GM12878 (cell line): ENCODE data around the gene NPRL2. TPM values are rescaled to one million over a fixed set of nuclear protein-coding genes. Genes with fewer than 3 reads are reported as not detected.

Experiments
- CBX5 ChIP-seq: sonication (generic); IDR thresholded peaks from 2 replicates; pipeline ENCODE4 v1.6.1; 2016; ENCODE audit warnings: low read depth, moderate library complexity, mild to moderate bottlenecking, inconsistent platforms
- CHD2 ChIP-seq: IDR thresholded peaks from 2 replicates; pipeline ENCODE4 v1.6.1; 2011; ENCODE audit warnings: low read depth, low read length, improper control_type of control experiment, borderline replicate concordance
- DPF2 ChIP-seq: fragments of 450-650 bp; IDR thresholded peaks from 2 replicates; pipeline ENCODE4 v1.6.1; 2017; ENCODE audit warnings: mild to moderate bottlenecking
- EED ChIP-seq: sonication (generic); IDR thresholded peaks from 2 replicates; pipeline ENCODE4 v1.6.1; 2016; ENCODE audit warnings: antibody characterized with exemption, low read depth
- ELK1 ChIP-seq: IDR thresholded peaks from 2 replicates; pipeline ENCODE4 v1.6.1; 2012; ENCODE audit warnings: low read depth, low read length, improper control_type of control experiment
- KAT2A ChIP-seq: conservative IDR thresholded peaks from 2 replicates; pipeline ENCODE4 v1.6.1; 2011; ENCODE audit warnings: low read depth, low read length; ENCODE audit not compliant: control insufficient read depth
- MYB ChIP-seq: fragments of 150-350 bp; IDR thresholded peaks from 2 replicates; pipeline ENCODE4 v1.6.1; 2014; ENCODE audit warnings: mild to moderate bottlenecking, low read depth, low read length, borderline replicate concordance
- PRDM15 ChIP-seq: fragments of 450-650 bp; formaldehyde crosslinking; IDR thresholded peaks from 2 replicates; pipeline ENCODE4 v1.4.0; 2020; ENCODE audit warnings: mild to moderate bottlenecking, moderate library complexity
- RUNX3 ChIP-seq: IDR thresholded peaks from 2 replicates; pipeline ENCODE4 v1.6.1; 2012; ENCODE audit warnings: low read length, inconsistent platforms
- SIX5 ChIP-seq: IDR thresholded peaks from 2 replicates; pipeline ENCODE4 v1.6.1; 2011; ENCODE audit warnings: mild to moderate bottlenecking, low read depth, low read length, moderate library complexity; ENCODE audit not compliant: severe bottlenecking
- SUZ12 ChIP-seq: fragments of 200-600 bp; sonication (generic); IDR thresholded peaks from one replicate; pipeline ENCODE4 v1.6.1; 2018; ENCODE audit warnings: antibody characterized with exemption, mild to moderate bottlenecking; ENCODE audit not compliant: unreplicated experiment
- WRNIP1 ChIP-seq: IDR thresholded peaks from 2 replicates; pipeline ENCODE4 v1.6.1; 2011; ENCODE audit warnings: low read depth, low read length, improper control_type of control experiment, borderline replicate concordance
- polyA plus RNA-seq, 11 experiments: library from polyadenylated mRNA; depleted of rRNA in 4 of 11; unstranded in 6 of 11; stranded (reverse) in 5 of 11; fragments of >200 nt; fragmentation: Nextera tagmentation in 4 of 11; fragmentation: Illumina TruSeq in 1 of 11; extraction: Ambion mirVana in 4 of 11; extraction: Trizol in 1 of 11; gene quantifications; 1 replicate in 1 of 11; 2 replicates in 10 of 11; pipeline versions ENCODE4 v1.2.1 to v1.2.3, GENCODE V29; 2011 to 2016; ENCODE audit warnings: inconsistent platforms in 2 of 11, missing spikeins in 2 of 11, low read depth in 1 of 11
- total RNA-seq, 4 experiments: library from RNA; depleted of rRNA in 3 of 4; stranded (reverse); fragments of >200 nt in 3 of 4; fragmentation: Illumina TruSeq in 1 of 4; extraction: Trizol in 1 of 4; gene quantifications; 2 replicates each; pipeline versions ENCODE4 v1.2.1 to v1.2.3, GENCODE V29; 2013 to 2021
- TF ChIP-seq, protein P1 (sequence below): fragments of 450-650 bp; IDR thresholded peaks from 2 replicates; pipeline ENCODE4 v1.6.1; 2018; ENCODE audit warnings: mild to moderate bottlenecking, low read depth, moderate library complexity; ENCODE audit not compliant: partially characterized antibody
- TF ChIP-seq, protein P2 (sequence below): IDR thresholded peaks from 2 replicates; pipeline ENCODE4 v1.6.1; 2011; ENCODE audit warnings: mild to moderate bottlenecking, low read depth, low read length, moderate library complexity; ENCODE audit not compliant: insufficient replicate concordance
- TF ChIP-seq, protein P3 (sequence below): IDR thresholded peaks from 2 replicates; pipeline ENCODE4 v1.6.1; 2011; ENCODE audit warnings: low read depth, mild to moderate bottlenecking, low read length, moderate library complexity, borderline replicate concordance; ENCODE audit errors: extremely low read depth
- TF ChIP-seq, protein P4 (sequence below): fragments of 450-650 bp; IDR thresholded peaks from 2 replicates; pipeline ENCODE4 v1.6.1; 2018; ENCODE audit warnings: borderline replicate concordance, mild to moderate bottlenecking; ENCODE audit not compliant: partially characterized antibody

Gene NPRL2
- total and polyA plus RNA-seq, 10 of the 15 experiments (the other 5 are each of a cell fraction or from before 2014, with no cell fraction given), result 17.8 to 54.2 (median 32.9) TPM

DNA sequence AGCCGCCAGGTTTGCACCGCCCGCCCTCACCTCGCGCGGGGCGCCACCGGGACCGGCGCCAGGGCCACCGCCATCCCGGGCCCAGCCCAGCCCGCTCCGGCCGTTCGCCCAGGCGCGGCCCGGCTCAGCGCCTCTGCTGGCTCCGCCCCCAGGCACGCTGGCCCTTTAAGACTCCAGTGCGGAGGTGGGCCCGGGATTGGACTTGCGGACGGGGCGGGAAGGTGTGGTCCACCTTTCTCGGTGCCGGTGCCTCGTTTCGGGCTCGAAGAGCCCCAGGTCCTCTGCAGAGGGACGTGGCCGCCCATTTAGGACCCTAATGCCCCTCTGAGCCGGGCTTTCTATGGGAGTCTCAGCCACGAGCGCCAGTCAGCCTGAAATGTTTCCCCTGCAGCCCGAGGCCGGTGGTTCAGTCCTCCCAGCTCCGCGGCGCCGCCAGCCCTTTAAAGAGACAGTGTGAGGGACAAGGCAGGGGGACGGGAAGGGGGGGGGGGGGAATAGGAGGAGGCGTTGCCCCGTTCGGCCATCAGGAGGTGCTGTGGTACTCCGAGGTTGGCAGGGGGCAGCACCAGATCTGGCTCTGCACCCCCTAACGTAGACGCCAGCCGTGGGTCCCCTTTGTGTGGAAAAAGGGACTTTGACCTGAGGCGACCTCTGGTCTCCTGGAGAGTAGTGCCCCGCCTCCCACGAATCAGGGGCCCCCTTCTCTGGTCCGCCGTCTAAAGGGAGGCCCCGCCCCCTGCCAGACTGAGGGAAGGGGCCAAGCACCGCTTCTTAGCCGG lies 29.1 kb downstream of the NPRL2 start (continued):
- TF ChIP-seq, protein P1, sequence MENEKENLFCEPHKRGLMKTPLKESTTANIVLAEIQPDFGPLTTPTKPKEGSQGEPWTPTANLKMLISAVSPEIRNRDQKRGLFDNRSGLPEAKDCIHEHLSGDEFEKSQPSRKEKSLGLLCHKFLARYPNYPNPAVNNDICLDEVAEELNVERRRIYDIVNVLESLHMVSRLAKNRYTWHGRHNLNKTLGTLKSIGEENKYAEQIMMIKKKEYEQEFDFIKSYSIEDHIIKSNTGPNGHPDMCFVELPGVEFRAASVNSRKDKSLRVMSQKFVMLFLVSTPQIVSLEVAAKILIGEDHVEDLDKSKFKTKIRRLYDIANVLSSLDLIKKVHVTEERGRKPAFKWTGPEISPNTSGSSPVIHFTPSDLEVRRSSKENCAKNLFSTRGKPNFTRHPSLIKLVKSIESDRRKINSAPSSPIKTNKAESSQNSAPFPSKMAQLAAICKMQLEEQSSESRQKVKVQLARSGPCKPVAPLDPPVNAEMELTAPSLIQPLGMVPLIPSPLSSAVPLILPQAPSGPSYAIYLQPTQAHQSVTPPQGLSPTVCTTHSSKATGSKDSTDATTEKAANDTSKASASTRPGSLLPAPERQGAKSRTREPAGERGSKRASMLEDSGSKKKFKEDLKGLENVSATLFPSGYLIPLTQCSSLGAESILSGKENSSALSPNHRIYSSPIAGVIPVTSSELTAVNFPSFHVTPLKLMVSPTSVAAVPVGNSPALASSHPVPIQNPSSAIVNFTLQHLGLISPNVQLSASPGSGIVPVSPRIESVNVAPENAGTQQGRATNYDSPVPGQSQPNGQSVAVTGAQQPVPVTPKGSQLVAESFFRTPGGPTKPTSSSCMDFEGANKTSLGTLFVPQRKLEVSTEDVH, result peak; percentile 58
- TF ChIP-seq, protein P2, sequence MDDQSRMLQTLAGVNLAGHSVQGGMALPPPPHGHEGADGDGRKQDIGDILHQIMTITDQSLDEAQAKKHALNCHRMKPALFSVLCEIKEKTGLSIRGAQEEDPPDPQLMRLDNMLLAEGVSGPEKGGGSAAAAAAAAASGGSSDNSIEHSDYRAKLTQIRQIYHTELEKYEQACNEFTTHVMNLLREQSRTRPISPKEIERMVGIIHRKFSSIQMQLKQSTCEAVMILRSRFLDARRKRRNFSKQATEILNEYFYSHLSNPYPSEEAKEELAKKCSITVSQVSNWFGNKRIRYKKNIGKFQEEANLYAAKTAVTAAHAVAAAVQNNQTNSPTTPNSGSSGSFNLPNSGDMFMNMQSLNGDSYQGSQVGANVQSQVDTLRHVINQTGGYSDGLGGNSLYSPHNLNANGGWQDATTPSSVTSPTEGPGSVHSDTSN, result no peak
- TF ChIP-seq EED (no peak), SUZ12 (no peak), MYB (no peak), WRNIP1 (no peak), CHD2 (peak; percentile 46), RUNX3 (peak; percentile 76), SIX5 (no peak), KAT2A (no peak), DPF2 (peak; percentile 89), PRDM15 (CRISPR knock-in tag) (no peak), CBX5 (no peak), ELK1 (no peak)
- TF ChIP-seq, protein P3, sequence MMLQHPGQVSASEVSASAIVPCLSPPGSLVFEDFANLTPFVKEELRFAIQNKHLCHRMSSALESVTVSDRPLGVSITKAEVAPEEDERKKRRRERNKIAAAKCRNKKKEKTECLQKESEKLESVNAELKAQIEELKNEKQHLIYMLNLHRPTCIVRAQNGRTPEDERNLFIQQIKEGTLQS, result no peak
- TF ChIP-seq, protein P4, sequence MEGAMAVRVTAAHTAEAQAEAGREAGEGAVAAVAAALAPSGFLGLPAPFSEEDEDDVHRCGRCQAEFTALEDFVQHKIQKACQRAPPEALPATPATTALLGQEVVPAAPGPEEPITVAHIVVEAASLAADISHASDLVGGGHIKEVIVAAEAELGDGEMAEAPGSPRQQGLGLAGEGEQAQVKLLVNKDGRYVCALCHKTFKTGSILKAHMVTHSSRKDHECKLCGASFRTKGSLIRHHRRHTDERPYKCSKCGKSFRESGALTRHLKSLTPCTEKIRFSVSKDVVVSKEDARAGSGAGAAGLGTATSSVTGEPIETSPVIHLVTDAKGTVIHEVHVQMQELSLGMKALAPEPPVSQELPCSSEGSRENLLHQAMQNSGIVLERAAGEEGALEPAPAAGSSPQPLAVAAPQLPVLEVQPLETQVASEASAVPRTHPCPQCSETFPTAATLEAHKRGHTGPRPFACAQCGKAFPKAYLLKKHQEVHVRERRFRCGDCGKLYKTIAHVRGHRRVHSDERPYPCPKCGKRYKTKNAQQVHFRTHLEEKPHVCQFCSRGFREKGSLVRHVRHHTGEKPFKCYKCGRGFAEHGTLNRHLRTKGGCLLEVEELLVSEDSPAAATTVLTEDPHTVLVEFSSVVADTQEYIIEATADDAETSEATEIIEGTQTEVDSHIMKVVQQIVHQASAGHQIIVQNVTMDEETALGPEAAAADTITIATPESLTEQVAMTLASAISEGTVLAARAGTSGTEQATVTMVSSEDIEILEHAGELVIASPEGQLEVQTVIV, result peak; percentile 98
